Measurements from ENCODE around the gene SPOCK3.

DNA sequence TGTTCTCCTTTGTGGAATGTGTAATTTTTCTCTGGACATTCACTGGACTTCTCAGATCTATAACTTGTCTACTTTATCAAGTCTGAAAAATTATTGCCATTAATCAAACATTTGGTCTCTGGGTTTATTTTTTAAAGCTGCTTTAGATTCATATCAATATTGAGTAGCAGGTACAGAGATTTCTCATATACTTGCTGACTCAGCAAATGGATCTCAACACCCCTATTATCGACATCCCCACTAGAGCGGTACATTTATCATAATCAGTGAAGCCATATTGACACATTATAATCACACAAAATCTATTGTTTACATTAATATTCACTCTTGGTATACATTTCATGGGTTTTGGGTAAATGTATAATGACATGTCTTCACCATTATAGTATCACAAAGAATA is 268.7 kb downstream of the SPOCK3 start:
- TF ChIP-seq, protein P1, sequence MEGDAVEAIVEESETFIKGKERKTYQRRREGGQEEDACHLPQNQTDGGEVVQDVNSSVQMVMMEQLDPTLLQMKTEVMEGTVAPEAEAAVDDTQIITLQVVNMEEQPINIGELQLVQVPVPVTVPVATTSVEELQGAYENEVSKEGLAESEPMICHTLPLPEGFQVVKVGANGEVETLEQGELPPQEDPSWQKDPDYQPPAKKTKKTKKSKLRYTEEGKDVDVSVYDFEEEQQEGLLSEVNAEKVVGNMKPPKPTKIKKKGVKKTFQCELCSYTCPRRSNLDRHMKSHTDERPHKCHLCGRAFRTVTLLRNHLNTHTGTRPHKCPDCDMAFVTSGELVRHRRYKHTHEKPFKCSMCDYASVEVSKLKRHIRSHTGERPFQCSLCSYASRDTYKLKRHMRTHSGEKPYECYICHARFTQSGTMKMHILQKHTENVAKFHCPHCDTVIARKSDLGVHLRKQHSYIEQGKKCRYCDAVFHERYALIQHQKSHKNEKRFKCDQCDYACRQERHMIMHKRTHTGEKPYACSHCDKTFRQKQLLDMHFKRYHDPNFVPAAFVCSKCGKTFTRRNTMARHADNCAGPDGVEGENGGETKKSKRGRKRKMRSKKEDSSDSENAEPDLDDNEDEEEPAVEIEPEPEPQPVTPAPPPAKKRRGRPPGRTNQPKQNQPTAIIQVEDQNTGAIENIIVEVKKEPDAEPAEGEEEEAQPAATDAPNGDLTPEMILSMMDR (IDR thresholded peaks at IDR 0.05; ENCODE audit: low read length) = no peak
- TF ChIP-seq EZH2 (IDR thresholded peaks at IDR 0.05; ENCODE audit: borderline replicate concordance, low read length) = no peak

Data from OCI-LY1 (cell line).